Stimulated activated CD4-positive, alpha-beta T cell treated with anti-CD3 and anti-CD28 coated beads, Interleukin-4, amount 100 ng/mL, for 4 hours (primary cell): ENCODE results near the gene ARID3C.
A peak's percentile ranks its signal among the peaks of the same experiment; 100 is the strongest.

Source experiments
- DNase-seq, 2 experiments: peaks; one replicate each; pipeline ENCODE4 v3.0.0-alpha.2; 2020

The ARID3C gene

GRCh38 chr9:34628656-34629490 is at the start of gene ARID3C:
Gene ARID3C (minus strand): TSS chr9:34629066. CDS start chr9:34628014, 1,052 bp downstream.
- peak; percentile 39 to 55 for DNase-seq

GRCh38 chr9:34675869-34676268 is 47.0 kb upstream of the ARID3C start:
- DNase-seq, result no peak

GRCh38 chr9:34675048-34675714 is 46.3 kb upstream of the ARID3C start:
- DNase-seq, result peak; percentile 57

GRCh38 chr9:34674440-34674839 is 45.6 kb upstream of the ARID3C start:
- DNase-seq, result no peak

- DNase-seq, result no peak
These were observed 42.4 kb upstream of the ARID3C start for GRCh38 chr9:34671307-34671706.

- no peak for DNase-seq
These were observed 41.1 kb upstream of the ARID3C start for GRCh38 chr9:34669809-34670562.

- peak; percentile 75 to 88 for DNase-seq
These were observed 36.8 kb upstream of the ARID3C start for GRCh38 chr9:34665381-34666250.

- DNase-seq, result no peak
These were observed 36.2 kb upstream of the ARID3C start for GRCh38 chr9:34665067-34665380.

GRCh38 chr9:34664281-34665066 is 35.6 kb upstream of the ARID3C start:
- DNase-seq, result peak; percentile 63 to 69

GRCh38 chr9:34663303-34663605 is 34.4 kb upstream of the ARID3C start:
- no peak for DNase-seq

GRCh38 chr9:34662526-34663302 is 33.8 kb upstream of the ARID3C start, which contains the start of gene CCL27:
Gene CCL27 (minus strand): TSS chr9:34662657. CDS start chr9:34662633, 24 bp downstream.
- DNase-seq, result no peak

- no peak for DNase-seq
These were observed 30.9 kb upstream of the ARID3C start for GRCh38 chr9:34659592-34660253.

- no peak for DNase-seq
These were observed 29.6 kb upstream of the ARID3C start for GRCh38 chr9:34658461-34658860.

GRCh38 chr9:34656992-34657391 is 28.1 kb upstream of the ARID3C start:
- DNase-seq, result no peak

GRCh38 chr9:34655394-34655793 is 26.5 kb upstream of the ARID3C start:
- no peak for DNase-seq

- DNase-seq, result no peak
These were observed 25.6 kb upstream of the ARID3C start for GRCh38 chr9:34654323-34655051.

- DNase-seq, result no peak
These were observed 24.5 kb upstream of the ARID3C start for GRCh38 chr9:34653151-34654072.

GRCh38 chr9:34652602-34653000 is 23.7 kb upstream of the ARID3C start:
- no peak for DNase-seq
